K562 (cell line): ENCODE data around the gene PLXDC2. TPM values are rescaled to one million over a fixed set of nuclear protein-coding genes. Genes with fewer than 3 reads are reported as not detected.

Experiments used
- ATAC-seq: fragments of 200-7000 bp; cut with Tn5 transposase; 3 replicates; pipeline ENCODE4 v1.9.1; 2020; ENCODE audit warnings: moderate library complexity
- BruUV-seq: library from RNA; stranded (reverse); fragments of 400-500 nt; replicated peaks from 2 replicates; lab custom pipeline; 2021; lab: Mats Ljungman, UMichigan
- CTCF ChIA-PET: fragments of 300-600 bp; formaldehyde crosslinking; extraction: SDS; loops from one replicate; lab custom pipeline; 2021; ENCODE audit warnings: low intra/inter-chr PET ratio; lab: Yijun Ruan, JAX
- POLR2A ChIA-PET: fragments of 300-600, 350-650 bp; sonication (Branson Sonifier 250); formaldehyde crosslinking; extraction: SDS; loops from one replicate; lab custom pipeline; 2021; ENCODE audit warnings: antibody characterized with exemption, inconsistent platforms; lab: Yijun Ruan, JAX
- DNase-seq, 4 experiments: peaks; one replicate each; pipeline versions ENCODE4 v3.0.0 to v3.0.0-alpha.2; 2011 to 2018; ENCODE audit warnings: low spot score in 3 of 4, mixed read lengths in 3 of 4; ENCODE audit errors: extremely low read depth in 1 of 4
- FAIRE-seq: peaks from 2 replicates; lab custom pipeline; 2011; peaks lifted over from hg19 to GRCh38; lab: Jason Lieb, UNC
- H2AFZ ChIP-seq: 2 replicates; pipeline ENCODE4 v1.6.0; 2011; ENCODE audit warnings: low read depth, low read length, control low read depth, inconsistent platforms
- H3K27ac ChIP-seq: fragments of 200-600 bp; 3 replicates; pipeline ENCODE4 v1.8.0; 2011; ENCODE audit warnings: low read depth, mild to moderate bottlenecking, control low read depth, inconsistent platforms, low read length, moderate library complexity, mixed read lengths; ENCODE audit errors: extremely low read depth
- H3K27me3 ChIP-seq, 2 experiments: fragments of 300-600 bp in 1 of 2; 2 replicates in 1 of 2; 3 replicates in 1 of 2; pipeline versions ENCODE4 v1.6.0 to v1.8.0; 2011; ENCODE audit warnings: inconsistent platforms in 2 of 2, low read length in 2 of 2, mild to moderate bottlenecking in 1 of 2, mixed read lengths in 1 of 2, moderate library complexity in 1 of 2; ENCODE audit not compliant: control insufficient read depth in 2 of 2, insufficient read depth in 2 of 2
- H3K36me3 ChIP-seq: fragments of 300-600 bp; 3 replicates; pipeline ENCODE4 v1.8.0; 2011; ENCODE audit warnings: mild to moderate bottlenecking, low read length, inconsistent platforms; ENCODE audit not compliant: control insufficient read depth, insufficient read depth
- H3K4me1 ChIP-seq, 2 experiments: fragments of 200-600 bp in 1 of 2; replicated peaks in 1 of 2; 2 replicates in 1 of 2; 3 replicates in 1 of 2; pipeline versions ENCODE4 v1.5.1 to v1.8.0; 2011; ENCODE audit warnings: inconsistent platforms in 2 of 2, low read length in 2 of 2, mild to moderate bottlenecking in 1 of 2, mixed read lengths in 1 of 2, moderate library complexity in 1 of 2; ENCODE audit not compliant: control insufficient read depth in 2 of 2, insufficient read depth in 2 of 2
- H3K4me2 ChIP-seq: 2 replicates; pipeline ENCODE4 v1.6.1; 2011; ENCODE audit warnings: low read length, control low read depth, inconsistent platforms, mixed read lengths; ENCODE audit not compliant: insufficient read depth
- H3K4me3 ChIP-seq: fragments of 200-600 bp; sonication (generic), shearing (Covaris generic); 2 replicates; pipeline ENCODE4 v1.5.1; 2016; ENCODE audit warnings: control low read depth, inconsistent platforms
- H3K79me2 ChIP-seq: fragments of 200-600 bp; 3 replicates; pipeline ENCODE4 v1.8.0; 2011; ENCODE audit warnings: low read length, inconsistent platforms; ENCODE audit not compliant: control insufficient read depth, insufficient read depth
- H3K9ac ChIP-seq, 2 experiments: 2 replicates each; pipeline versions ENCODE4 v1.6.0 to v1.6.1; 2011; ENCODE audit warnings: low read depth in 2 of 2, low read length in 2 of 2, control low read depth in 1 of 2, inconsistent platforms in 1 of 2, mild to moderate bottlenecking in 1 of 2, mixed read lengths in 1 of 2; ENCODE audit not compliant: insufficient read depth in 1 of 2
- H3K9me1 ChIP-seq: one replicate; pipeline ENCODE4 v1.6.0; 2011; ENCODE audit warnings: inconsistent platforms, mild to moderate bottlenecking, low read length, moderate library complexity; ENCODE audit not compliant: control insufficient read depth, insufficient read depth
- H3K9me3 ChIP-seq: replicated peaks from 2 replicates; pipeline ENCODE4 v1.5.1; 2011; ENCODE audit warnings: low read depth, low read length, inconsistent platforms; ENCODE audit not compliant: control insufficient read depth, insufficient read depth
- H4K20me1 ChIP-seq: replicated peaks from 2 replicates; pipeline ENCODE4 v1.6.1; 2011; ENCODE audit warnings: low read length, inconsistent platforms, mixed read lengths; ENCODE audit not compliant: control insufficient read depth, insufficient read depth
- CHD1 ChIP-seq: fragments of 200-600 bp; sonication (generic); IDR thresholded peaks from one replicate; pipeline ENCODE4 v1.6.1; 2012; ENCODE audit warnings: mild to moderate bottlenecking, moderate library complexity, low read length, inconsistent platforms
- E2F3 ChIP-seq: fragments of 250-450 bp; sonication (Bioruptor Pico); IDR thresholded peaks from 2 replicates; pipeline ENCODE4 v1.4.0; 2020; ENCODE audit warnings: mild to moderate bottlenecking
- HLTF ChIP-seq: fragments of 450-650 bp; IDR thresholded peaks from 2 replicates; pipeline ENCODE4 v1.6.1; 2016
- HMG20A ChIP-seq: fragments of 450-650 bp; formaldehyde crosslinking; conservative IDR thresholded peaks from 2 replicates; pipeline ENCODE4 v1.4.0; 2020; ENCODE audit warnings: mild to moderate bottlenecking, mixed read lengths
- HMG20B ChIP-seq: fragments of 250-450 bp; sonication (Bioruptor Pico); IDR thresholded peaks from 2 replicates; pipeline ENCODE4 v1.5.0; 2021; ENCODE audit warnings: mild to moderate bottlenecking
- HNRNPK ChIP-seq: fragments of 200-400 bp; formaldehyde crosslinking; IDR thresholded peaks from one replicate; pipeline ENCODE4 v1.6.1; 2018; ENCODE audit warnings: mild to moderate bottlenecking, low read depth, low read length; ENCODE audit not compliant: poor library complexity, severe bottlenecking
- MCM2 ChIP-seq: fragments of 450-650 bp; IDR thresholded peaks from 2 replicates; pipeline ENCODE4 v1.6.1; 2017; ENCODE audit warnings: low read depth, mild to moderate bottlenecking
- NFATC3 ChIP-seq: fragments of 450-650 bp; IDR thresholded peaks from 2 replicates; pipeline ENCODE4 v1.6.1; 2017; ENCODE audit warnings: mild to moderate bottlenecking
- PCBP1 ChIP-seq: fragments of 200-400 bp; formaldehyde crosslinking; IDR thresholded peaks from 2 replicates; pipeline ENCODE4 v1.6.1; 2018; ENCODE audit warnings: mild to moderate bottlenecking, low read depth, low read length; ENCODE audit not compliant: poor library complexity, severe bottlenecking
- PCBP2 ChIP-seq: fragments of 200-400 bp; formaldehyde crosslinking; IDR thresholded peaks from 2 replicates; pipeline ENCODE4 v1.6.1; 2018; ENCODE audit warnings: low read length, low read depth, mild to moderate bottlenecking, moderate library complexity; ENCODE audit not compliant: poor library complexity, severe bottlenecking
- SMAD4 ChIP-seq: fragments of 250-450 bp; sonication (Bioruptor Pico); conservative IDR thresholded peaks from 2 replicates; pipeline ENCODE4 v1.8.0; 2021; ENCODE audit warnings: inconsistent platforms, mild to moderate bottlenecking, moderate library complexity
- SMARCC2 ChIP-seq: fragments of 450-650 bp; IDR thresholded peaks from 2 replicates; pipeline ENCODE4 v1.6.1; 2017; ENCODE audit warnings: antibody characterized with exemption, moderate library complexity, mild to moderate bottlenecking, low read depth
- SMARCE1 ChIP-seq: fragments of 450-650 bp; IDR thresholded peaks from 2 replicates; pipeline ENCODE4 v1.7.1; 2016; ENCODE audit warnings: mild to moderate bottlenecking
- WGBS: fragments of 100-300 bp; shearing (Covaris generic); methylation state at CpG from one replicate; pipeline ENCODE4 v1.1.6; 2016; ENCODE audit warnings: low coverage, mixed read lengths; ENCODE audit not compliant: insufficient coverage; ENCODE audit errors: missing lambda C conversion rate; 5-methylcytosine and 5-hydroxymethylcytosine counted together
- in situ Hi-C: fragments of 300-500 bp; cut with MboI; formaldehyde crosslinking; loops from 4 replicates; pipeline ENCODE4 v1.15.0; 2018; ENCODE audit warnings: inconsistent platforms, mixed read lengths
- intact Hi-C: fragments of 100-400 bp; cut with micrococcal nuclease; formaldehyde crosslinking; loops from 2 replicates; pipeline ENCODE4 v1.14.2; 2022
- polyA plus RNA-seq, 8 experiments: library from polyadenylated mRNA; depleted of rRNA in 4 of 8; stranded (reverse) in 5 of 8; unstranded in 3 of 8; fragments of >200 nt; fragmentation: Nextera tagmentation in 2 of 8; fragmentation: Illumina TruSeq in 1 of 8; extraction: Ambion mirVana in 2 of 8; extraction: Trizol in 1 of 8; gene quantifications; 2 replicates each; pipeline versions ENCODE4 v1.2.1 to v1.2.3, GENCODE V29; 2011 to 2014; ENCODE audit warnings: inconsistent platforms in 1 of 8, missing spikeins in 1 of 8
- total RNA-seq, 7 experiments: library from RNA; depleted of rRNA in 6 of 7; stranded (reverse); fragments of >200 nt in 6 of 7; fragmentation: Illumina TruSeq in 2 of 7; extraction: Trizol in 2 of 7; gene quantifications; 2 replicates each; pipeline versions ENCODE4 v1.2.1 to v1.2.3, GENCODE V29; 2011 to 2021; ENCODE audit warnings: low replicate concordance in 1 of 7
- TF ChIP-seq, protein P1 (sequence below): sonication (generic); formaldehyde crosslinking; IDR thresholded peaks from 2 replicates; pipeline ENCODE4 v1.5.0; 2020; ENCODE audit warnings: missing genetic modification reagents
- TF ChIP-seq, protein P2 (sequence below): fragments of 450-650 bp; IDR thresholded peaks from 2 replicates; pipeline ENCODE4 v1.6.1; 2017; ENCODE audit warnings: mild to moderate bottlenecking, moderate library complexity
- TF ChIP-seq, protein P3 (sequence below): fragments of 450-650 bp; conservative IDR thresholded peaks from 2 replicates; pipeline ENCODE4 v1.6.1; 2016; ENCODE audit warnings: missing genetic modification characterization, low read depth, mild to moderate bottlenecking, control low read depth, missing compliant biosample characterization
- TF ChIP-seq, protein P4 (sequence below): fragments of 450-650 bp; formaldehyde crosslinking; IDR thresholded peaks from 2 replicates; pipeline ENCODE4 v1.4.0; 2020; ENCODE audit warnings: mild to moderate bottlenecking
- TF ChIP-seq, protein P5 (sequence below): sonication (generic); formaldehyde crosslinking; IDR thresholded peaks from 2 replicates; pipeline ENCODE4 v1.8.0; 2022; ENCODE audit warnings: missing genetic modification reagents, mild to moderate bottlenecking, borderline replicate concordance

PLXDC2 gene
- total and polyA plus RNA-seq, 9 of the 15 experiments (the other 6 are each of a cell fraction or from before 2014, with no cell fraction given): 0.01 to 0.33 (median 0.10) TPM; not detected in 3

DNA sequence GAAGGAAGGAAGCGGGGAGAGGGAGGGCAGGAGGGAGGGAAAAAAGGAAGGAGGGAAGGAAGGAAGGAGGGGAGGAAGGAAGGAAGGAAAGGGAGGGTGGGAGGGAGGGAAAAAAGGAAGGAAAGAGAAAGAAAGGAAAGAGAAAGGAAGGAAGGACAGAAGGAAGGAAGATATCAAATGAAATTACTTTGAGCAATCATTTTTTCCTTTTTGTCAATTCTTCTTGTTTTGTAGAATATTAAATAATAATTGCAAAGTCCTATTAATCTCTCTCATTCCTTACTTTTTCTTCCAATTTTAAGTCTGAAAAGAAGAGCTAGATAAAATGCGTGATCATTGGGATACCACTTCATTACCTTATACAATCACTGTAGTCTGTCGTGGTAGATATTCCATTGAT is 117.5 kb downstream of the PLXDC2 start:
- POLR2A ChIA-PET: no interaction called here
- WGBS: 0% methylated on average over 3 of the region's 3 CpGs
- no peaks in the 10 kb centered on the region for H3K9me3 ChIP-seq
- no peak overlapping the region for H2AFZ ChIP-seq
- no peak overlapping the region for H3K4me3 ChIP-seq
- ATAC-seq: no peak
- intact Hi-C loops: no loop called here
- TF ChIP-seq NFATC3: no peak
- no peak for TF ChIP-seq E2F3 (CRISPR knock-in tag)
- no peak for TF ChIP-seq HMG20B (CRISPR knock-in tag)
- TF ChIP-seq, protein P1, sequence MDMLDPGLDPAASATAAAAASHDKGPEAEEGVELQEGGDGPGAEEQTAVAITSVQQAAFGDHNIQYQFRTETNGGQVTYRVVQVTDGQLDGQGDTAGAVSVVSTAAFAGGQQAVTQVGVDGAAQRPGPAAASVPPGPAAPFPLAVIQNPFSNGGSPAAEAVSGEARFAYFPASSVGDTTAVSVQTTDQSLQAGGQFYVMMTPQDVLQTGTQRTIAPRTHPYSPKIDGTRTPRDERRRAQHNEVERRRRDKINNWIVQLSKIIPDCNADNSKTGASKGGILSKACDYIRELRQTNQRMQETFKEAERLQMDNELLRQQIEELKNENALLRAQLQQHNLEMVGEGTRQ (CRISPR knock-in tag): no peak
- TF ChIP-seq, protein P2, sequence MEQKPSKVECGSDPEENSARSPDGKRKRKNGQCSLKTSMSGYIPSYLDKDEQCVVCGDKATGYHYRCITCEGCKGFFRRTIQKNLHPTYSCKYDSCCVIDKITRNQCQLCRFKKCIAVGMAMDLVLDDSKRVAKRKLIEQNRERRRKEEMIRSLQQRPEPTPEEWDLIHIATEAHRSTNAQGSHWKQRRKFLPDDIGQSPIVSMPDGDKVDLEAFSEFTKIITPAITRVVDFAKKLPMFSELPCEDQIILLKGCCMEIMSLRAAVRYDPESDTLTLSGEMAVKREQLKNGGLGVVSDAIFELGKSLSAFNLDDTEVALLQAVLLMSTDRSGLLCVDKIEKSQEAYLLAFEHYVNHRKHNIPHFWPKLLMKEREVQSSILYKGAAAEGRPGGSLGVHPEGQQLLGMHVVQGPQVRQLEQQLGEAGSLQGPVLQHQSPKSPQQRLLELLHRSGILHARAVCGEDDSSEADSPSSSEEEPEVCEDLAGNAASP: no peak
- no peak for TF ChIP-seq HLTF
- TF ChIP-seq, protein P3, sequence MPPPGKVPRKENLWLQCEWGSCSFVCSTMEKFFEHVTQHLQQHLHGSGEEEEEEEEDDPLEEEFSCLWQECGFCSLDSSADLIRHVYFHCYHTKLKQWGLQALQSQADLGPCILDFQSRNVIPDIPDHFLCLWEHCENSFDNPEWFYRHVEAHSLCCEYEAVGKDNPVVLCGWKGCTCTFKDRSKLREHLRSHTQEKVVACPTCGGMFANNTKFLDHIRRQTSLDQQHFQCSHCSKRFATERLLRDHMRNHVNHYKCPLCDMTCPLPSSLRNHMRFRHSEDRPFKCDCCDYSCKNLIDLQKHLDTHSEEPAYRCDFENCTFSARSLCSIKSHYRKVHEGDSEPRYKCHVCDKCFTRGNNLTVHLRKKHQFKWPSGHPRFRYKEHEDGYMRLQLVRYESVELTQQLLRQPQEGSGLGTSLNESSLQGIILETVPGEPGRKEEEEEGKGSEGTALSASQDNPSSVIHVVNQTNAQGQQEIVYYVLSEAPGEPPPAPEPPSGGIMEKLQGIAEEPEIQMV (tag): no peak
- TF ChIP-seq SMARCC2: no peak
- TF ChIP-seq PCBP1: peak; percentile 74
- TF ChIP-seq CHD1: no peak
- peak; percentile 92 for TF ChIP-seq PCBP2
- no peak for TF ChIP-seq MCM2
- TF ChIP-seq SMAD4: no peak
- TF ChIP-seq, protein P4, sequence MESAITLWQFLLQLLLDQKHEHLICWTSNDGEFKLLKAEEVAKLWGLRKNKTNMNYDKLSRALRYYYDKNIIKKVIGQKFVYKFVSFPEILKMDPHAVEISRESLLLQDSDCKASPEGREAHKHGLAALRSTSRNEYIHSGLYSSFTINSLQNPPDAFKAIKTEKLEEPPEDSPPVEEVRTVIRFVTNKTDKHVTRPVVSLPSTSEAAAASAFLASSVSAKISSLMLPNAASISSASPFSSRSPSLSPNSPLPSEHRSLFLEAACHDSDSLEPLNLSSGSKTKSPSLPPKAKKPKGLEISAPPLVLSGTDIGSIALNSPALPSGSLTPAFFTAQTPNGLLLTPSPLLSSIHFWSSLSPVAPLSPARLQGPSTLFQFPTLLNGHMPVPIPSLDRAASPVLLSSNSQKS (CRISPR knock-in tag): no peak
- no peak for TF ChIP-seq SMARCE1
- TF ChIP-seq, protein P5, sequence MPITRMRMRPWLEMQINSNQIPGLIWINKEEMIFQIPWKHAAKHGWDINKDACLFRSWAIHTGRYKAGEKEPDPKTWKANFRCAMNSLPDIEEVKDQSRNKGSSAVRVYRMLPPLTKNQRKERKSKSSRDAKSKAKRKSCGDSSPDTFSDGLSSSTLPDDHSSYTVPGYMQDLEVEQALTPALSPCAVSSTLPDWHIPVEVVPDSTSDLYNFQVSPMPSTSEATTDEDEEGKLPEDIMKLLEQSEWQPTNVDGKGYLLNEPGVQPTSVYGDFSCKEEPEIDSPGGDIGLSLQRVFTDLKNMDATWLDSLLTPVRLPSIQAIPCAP (CRISPR knock-in tag): no peak
- TF ChIP-seq HNRNPK: peak; percentile 35
- no peak for TF ChIP-seq HMG20A (CRISPR knock-in tag)
- TF ChIP-seq, all 486 proteins: peak for 3
- H3K79me2 ChIP-seq: no peaks in the 10 kb centered on the region
- no peaks in the 10 kb centered on the region for H3K27me3 ChIP-seq
- no peak overlapping the region for H3K9ac ChIP-seq
- no peak for DNase-seq
- no peaks in the 10 kb centered on the region for H3K9me1 ChIP-seq
- H3K27ac ChIP-seq: no peak overlapping the region
- no TSS peak for BruUV-seq
- FAIRE-seq: no peak
- H3K36me3 ChIP-seq: no peaks in the 10 kb centered on the region
- no peak overlapping the region for H3K4me2 ChIP-seq
- in situ Hi-C loops: no loop called here
- no peaks in the 10 kb centered on the region for H4K20me1 ChIP-seq
- no peaks in the 10 kb centered on the region for H3K4me1 ChIP-seq
- CTCF ChIA-PET: no interaction called here
